Measurements from ENCODE around the gene RFX6. TPM values are rescaled to one million over a fixed set of nuclear protein-coding genes. Genes with fewer than 3 reads are reported as not detected.
A peak's percentile ranks its signal among the peaks of the same experiment; 100 is the strongest.

The RFX6 gene
- total and polyA plus RNA-seq, 2 donors from 2014 or later = not detected

DNA sequence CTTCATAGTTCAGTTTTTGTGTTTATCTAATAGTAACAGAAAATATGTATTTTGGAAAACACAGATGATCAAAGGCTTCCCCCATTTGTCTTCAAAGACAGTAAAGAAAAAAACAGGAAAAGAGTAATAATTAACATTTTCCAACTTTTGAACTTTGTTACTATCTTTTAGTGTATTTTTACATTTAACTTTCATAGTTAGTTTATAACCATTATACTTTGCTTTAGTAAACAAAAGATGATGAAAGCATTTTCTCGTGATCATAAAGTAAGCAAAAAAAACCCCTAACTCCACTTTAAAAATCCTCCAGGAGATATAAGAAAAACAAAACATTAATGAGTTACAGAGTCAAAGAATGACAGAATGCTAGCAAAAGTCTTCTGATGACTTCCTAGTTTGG lies 34.6 kb upstream of the RFX6 start:
- TF ChIP-seq, protein P1, sequence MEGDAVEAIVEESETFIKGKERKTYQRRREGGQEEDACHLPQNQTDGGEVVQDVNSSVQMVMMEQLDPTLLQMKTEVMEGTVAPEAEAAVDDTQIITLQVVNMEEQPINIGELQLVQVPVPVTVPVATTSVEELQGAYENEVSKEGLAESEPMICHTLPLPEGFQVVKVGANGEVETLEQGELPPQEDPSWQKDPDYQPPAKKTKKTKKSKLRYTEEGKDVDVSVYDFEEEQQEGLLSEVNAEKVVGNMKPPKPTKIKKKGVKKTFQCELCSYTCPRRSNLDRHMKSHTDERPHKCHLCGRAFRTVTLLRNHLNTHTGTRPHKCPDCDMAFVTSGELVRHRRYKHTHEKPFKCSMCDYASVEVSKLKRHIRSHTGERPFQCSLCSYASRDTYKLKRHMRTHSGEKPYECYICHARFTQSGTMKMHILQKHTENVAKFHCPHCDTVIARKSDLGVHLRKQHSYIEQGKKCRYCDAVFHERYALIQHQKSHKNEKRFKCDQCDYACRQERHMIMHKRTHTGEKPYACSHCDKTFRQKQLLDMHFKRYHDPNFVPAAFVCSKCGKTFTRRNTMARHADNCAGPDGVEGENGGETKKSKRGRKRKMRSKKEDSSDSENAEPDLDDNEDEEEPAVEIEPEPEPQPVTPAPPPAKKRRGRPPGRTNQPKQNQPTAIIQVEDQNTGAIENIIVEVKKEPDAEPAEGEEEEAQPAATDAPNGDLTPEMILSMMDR (IDR thresholded peaks at IDR 0.05; ENCODE audit: borderline replicate concordance, extremely low read depth, insufficient read depth) = no peak
- no peaks in the 10 kb centered on the region for H3K4me1 ChIP-seq (ENCODE audit: control insufficient read depth in 2 of 3, insufficient read depth in 2 of 3, low read depth in 1 of 3, low read length in 3 of 3)
- H3K9ac ChIP-seq (ENCODE audit: low read length in 3 of 3) = no peak overlapping the region
- H3K36me3 ChIP-seq (ENCODE audit: control insufficient read depth in 2 of 3, insufficient read depth in 3 of 3, low read length in 3 of 3) = no peaks in the 10 kb centered on the region
- no peaks in the 10 kb centered on the region for H3K9me3 ChIP-seq (ENCODE audit: control insufficient read depth in 2 of 3, insufficient read depth in 1 of 3, low read length in 3 of 3)
- intact Hi-C loops (cut with DNase I) = no loop called here
- H3K27ac ChIP-seq (ENCODE audit: low read depth in 2 of 2, low read length in 2 of 2) = no peak overlapping the region
- DNase-seq (peak in 2 of 5 donors; percentile 10 to 47), FAIRE-seq (no peak)
- no peaks in the 10 kb centered on the region for H3K27me3 ChIP-seq (ENCODE audit: control insufficient read depth, insufficient read depth, low read length)
- no peak overlapping the region for H3K4me3 ChIP-seq (ENCODE audit: low read length in 3 of 3)

DNA sequence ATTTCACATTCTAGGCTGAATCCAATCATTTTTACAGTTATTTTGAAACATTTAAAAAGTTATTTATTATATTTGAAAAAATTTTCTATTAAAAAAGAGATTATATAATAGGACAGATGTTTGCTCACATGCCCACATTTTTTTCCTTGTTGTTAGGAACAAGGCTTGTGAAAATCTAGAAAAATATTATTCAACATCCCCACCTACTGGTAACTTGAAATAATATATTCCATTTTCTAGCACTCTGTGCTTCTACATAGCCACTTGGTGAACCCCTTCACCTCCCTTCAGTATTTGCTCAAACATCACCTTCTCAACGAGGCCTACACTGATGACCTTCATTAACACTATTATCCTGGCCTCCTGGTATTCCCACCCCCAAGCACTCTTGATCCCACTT lies 29.8 kb upstream of the RFX6 start:
- H3K9ac ChIP-seq (ENCODE audit: low read length in 3 of 3) = no peak overlapping the region
- no peaks in the 10 kb centered on the region for H3K4me1 ChIP-seq (ENCODE audit: control insufficient read depth in 2 of 3, insufficient read depth in 2 of 3, low read depth in 1 of 3, low read length in 3 of 3)
- intact Hi-C loops (cut with DNase I) = no loop called here
- FAIRE-seq (peak; percentile 91), DNase-seq (peak in 2 of 5 donors; percentile 36 to 71)
- H3K4me3 ChIP-seq (ENCODE audit: low read length in 3 of 3) = no peak overlapping the region
- H3K36me3 ChIP-seq (ENCODE audit: control insufficient read depth in 2 of 3, insufficient read depth in 3 of 3, low read length in 3 of 3) = no peaks in the 10 kb centered on the region
- H3K9me3 ChIP-seq (ENCODE audit: control insufficient read depth in 2 of 3, insufficient read depth in 1 of 3, low read length in 3 of 3) = no peaks in the 10 kb centered on the region
- H3K27me3 ChIP-seq (ENCODE audit: control insufficient read depth, insufficient read depth, low read length) = no peaks in the 10 kb centered on the region
- TF ChIP-seq, protein P1 (IDR thresholded peaks at IDR 0.05; ENCODE audit: borderline replicate concordance, extremely low read depth, insufficient read depth) = peak; percentile 9
- H3K27ac ChIP-seq (ENCODE audit: low read depth in 2 of 2, low read length in 2 of 2) = no peak overlapping the region

DNA sequence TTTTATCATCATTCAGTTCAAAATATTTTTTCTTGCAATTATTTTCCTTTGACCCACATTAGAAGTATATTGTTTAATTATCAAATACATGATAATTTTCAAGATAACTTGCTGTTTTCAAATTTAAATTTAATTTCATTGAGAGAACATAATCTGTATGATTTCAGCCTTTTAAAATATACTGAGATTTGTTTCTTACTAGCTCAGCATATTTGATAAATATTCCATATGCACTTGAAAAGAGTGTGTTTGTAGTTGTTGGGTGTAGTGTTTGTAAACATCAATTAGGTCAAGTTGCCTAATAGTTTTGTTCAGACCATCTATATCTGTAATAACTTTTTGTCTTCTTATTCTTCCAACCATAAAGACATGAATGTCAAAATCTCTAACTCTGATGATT lies 19.0 kb upstream of the RFX6 start:
- Histone ChIP-seq H3K9me3 (ENCODE audit: control insufficient read depth in 2 of 3, insufficient read depth in 1 of 3, low read length in 3 of 3) (peaks cover 0 to 18% (median 2%) of the 10 kb centered on the region in 3 donors), H3K27me3 (ENCODE audit: control insufficient read depth, insufficient read depth, low read length) (no peaks in the 10 kb centered on the region), H3K4me1 (ENCODE audit: control insufficient read depth in 2 of 3, insufficient read depth in 2 of 3, low read depth in 1 of 3, low read length in 3 of 3) (no peaks in the 10 kb centered on the region), H3K27ac (ENCODE audit: low read depth in 2 of 2, low read length in 2 of 2) (no peak overlapping the region), H3K4me3 (ENCODE audit: low read length in 3 of 3) (no peak overlapping the region), H3K9ac (ENCODE audit: low read length in 3 of 3) (no peak overlapping the region), H3K36me3 (ENCODE audit: control insufficient read depth in 2 of 3, insufficient read depth in 3 of 3, low read length in 3 of 3) (no peaks in the 10 kb centered on the region)
- TF ChIP-seq, protein P1 (IDR thresholded peaks at IDR 0.05; ENCODE audit: borderline replicate concordance, extremely low read depth, insufficient read depth) = no peak
- intact Hi-C loops (cut with DNase I) = no loop called here
- DNase-seq (no peak), FAIRE-seq (no peak)

DNA sequence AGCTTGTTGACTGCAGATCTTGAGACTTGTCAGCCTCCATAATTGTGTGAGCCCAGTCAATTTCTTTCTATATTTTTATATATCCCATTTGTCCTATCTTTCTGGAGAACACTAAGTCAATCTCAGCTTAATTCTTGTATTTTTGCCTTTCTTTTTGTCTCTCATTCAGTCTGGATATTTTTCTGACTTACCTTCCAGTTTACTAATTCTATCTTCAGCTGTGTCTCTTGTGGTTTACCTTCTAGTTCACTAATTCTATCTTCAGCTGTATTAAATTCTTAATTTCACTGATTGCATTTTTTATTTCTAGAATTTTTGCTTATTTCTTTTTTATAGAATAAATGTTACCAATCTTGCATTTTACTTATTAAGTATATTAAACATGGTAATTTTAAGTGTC lies 17.8 kb upstream of the RFX6 start:
- peaks cover 0 to 17% (median 2%) of the 10 kb centered on the region in 3 donors for H3K9me3 ChIP-seq (ENCODE audit: control insufficient read depth in 2 of 3, insufficient read depth in 1 of 3, low read length in 3 of 3)
- H3K4me1 ChIP-seq (ENCODE audit: control insufficient read depth in 2 of 3, insufficient read depth in 2 of 3, low read depth in 1 of 3, low read length in 3 of 3) = no peaks in the 10 kb centered on the region
- TF ChIP-seq, protein P1 (IDR thresholded peaks at IDR 0.05; ENCODE audit: borderline replicate concordance, extremely low read depth, insufficient read depth) = no peak
- H3K27me3 ChIP-seq (ENCODE audit: control insufficient read depth, insufficient read depth, low read length) = no peaks in the 10 kb centered on the region
- FAIRE-seq = no peak
- intact Hi-C loops (cut with DNase I) = no loop called here
- no peak for DNase-seq
- H3K27ac ChIP-seq (ENCODE audit: low read depth in 2 of 2, low read length in 2 of 2) = no peak overlapping the region
- no peaks in the 10 kb centered on the region for H3K36me3 ChIP-seq (ENCODE audit: control insufficient read depth in 2 of 3, insufficient read depth in 3 of 3, low read length in 3 of 3)
- no peak overlapping the region for H3K9ac ChIP-seq (ENCODE audit: low read length in 3 of 3)
- no peak overlapping the region for H3K4me3 ChIP-seq (ENCODE audit: low read length in 3 of 3)

All from kidney (tissue), 14 donors.